ENCODE results near the gene NRM.

The NRM gene

DNA sequence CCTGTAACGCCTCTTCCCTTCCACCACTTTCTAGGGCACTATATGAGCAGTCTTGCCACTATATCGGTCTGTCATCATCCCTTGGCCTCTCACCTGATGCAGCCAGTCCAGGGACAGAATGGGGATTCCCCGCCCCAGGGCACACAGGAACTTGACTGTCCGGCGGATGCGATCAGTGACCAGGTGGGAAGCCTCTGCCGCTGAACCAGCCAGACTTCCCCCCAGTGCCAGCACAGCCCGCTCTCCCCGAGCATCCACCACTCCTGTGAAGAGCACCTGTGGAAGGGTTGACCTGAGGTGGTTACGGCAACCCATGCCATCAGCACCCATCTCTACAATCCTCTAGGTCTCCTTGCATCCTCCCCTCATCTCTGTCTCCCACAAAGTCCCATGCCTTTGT is 12.2 kb upstream of the NRM start:
- no peaks in the 10 kb centered on the region for H3K4me1 ChIP-seq
- H3K27me3 ChIP-seq = no peaks in the 10 kb centered on the region
- no peak for DNase-seq
- H3K4me3 ChIP-seq (ENCODE audit: low read depth, low read length) = no peak overlapping the region
- TF ChIP-seq, protein P1, sequence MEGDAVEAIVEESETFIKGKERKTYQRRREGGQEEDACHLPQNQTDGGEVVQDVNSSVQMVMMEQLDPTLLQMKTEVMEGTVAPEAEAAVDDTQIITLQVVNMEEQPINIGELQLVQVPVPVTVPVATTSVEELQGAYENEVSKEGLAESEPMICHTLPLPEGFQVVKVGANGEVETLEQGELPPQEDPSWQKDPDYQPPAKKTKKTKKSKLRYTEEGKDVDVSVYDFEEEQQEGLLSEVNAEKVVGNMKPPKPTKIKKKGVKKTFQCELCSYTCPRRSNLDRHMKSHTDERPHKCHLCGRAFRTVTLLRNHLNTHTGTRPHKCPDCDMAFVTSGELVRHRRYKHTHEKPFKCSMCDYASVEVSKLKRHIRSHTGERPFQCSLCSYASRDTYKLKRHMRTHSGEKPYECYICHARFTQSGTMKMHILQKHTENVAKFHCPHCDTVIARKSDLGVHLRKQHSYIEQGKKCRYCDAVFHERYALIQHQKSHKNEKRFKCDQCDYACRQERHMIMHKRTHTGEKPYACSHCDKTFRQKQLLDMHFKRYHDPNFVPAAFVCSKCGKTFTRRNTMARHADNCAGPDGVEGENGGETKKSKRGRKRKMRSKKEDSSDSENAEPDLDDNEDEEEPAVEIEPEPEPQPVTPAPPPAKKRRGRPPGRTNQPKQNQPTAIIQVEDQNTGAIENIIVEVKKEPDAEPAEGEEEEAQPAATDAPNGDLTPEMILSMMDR (IDR thresholded peaks at IDR 0.05; ENCODE audit: low read depth, low read length) = no peak
- H3K9me3 ChIP-seq = no peaks in the 10 kb centered on the region
- peaks cover 7% of the 10 kb centered on the region for H3K36me3 ChIP-seq

DNA sequence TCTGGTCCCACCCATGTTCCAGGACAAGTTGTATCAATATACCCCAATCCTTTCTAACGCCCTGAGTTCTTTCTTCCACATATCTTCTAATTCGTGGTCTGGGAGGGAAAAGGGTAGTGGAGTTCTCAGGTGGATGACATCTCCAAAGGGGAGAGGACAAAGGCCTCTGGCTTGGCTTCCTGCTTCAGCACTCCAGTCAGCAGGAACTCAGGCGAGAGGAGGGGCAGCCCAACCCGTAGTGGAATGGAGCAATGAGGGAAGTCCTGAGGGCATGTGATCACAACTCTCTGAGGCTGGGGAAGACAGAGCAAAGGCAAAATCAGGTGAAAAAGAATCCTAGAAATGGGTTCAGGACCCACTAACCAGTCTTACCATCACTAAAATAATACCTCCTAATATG is 9.6 kb upstream of the NRM start:
- H3K4me3 ChIP-seq (ENCODE audit: low read depth, low read length) = no peak overlapping the region
- DNase-seq = no peak
- no peaks in the 10 kb centered on the region for H3K9me3 ChIP-seq
- H3K4me1 ChIP-seq = no peaks in the 10 kb centered on the region
- no peaks in the 10 kb centered on the region for H3K27me3 ChIP-seq
- TF ChIP-seq, protein P1 (IDR thresholded peaks at IDR 0.05; ENCODE audit: low read depth, low read length) = no peak
- H3K36me3 ChIP-seq = peaks cover 4% of the 10 kb centered on the region

DNA sequence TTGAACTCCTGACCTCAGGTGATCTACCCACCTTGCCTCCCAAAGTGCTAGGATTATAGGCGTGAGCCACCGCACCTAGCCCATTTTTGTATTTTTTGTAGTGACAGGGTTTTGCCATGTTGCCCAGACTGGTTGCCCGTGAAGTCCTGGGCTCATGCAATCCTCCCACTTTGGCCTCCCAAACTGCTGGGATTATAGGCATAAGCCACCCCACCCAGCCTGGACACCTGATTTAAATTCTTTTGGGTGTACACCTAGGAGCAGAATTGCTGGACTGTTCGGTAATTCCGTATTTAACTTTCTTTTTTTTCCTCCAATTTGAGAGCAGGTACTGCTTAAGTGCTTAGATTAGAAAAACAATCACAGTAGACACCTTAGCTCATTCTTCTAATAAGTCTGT is 5.6 kb upstream of the NRM start:
- DNase-seq = no peak
- Histone ChIP-seq H3K27me3 (no peaks in the 10 kb centered on the region), H3K36me3 (no peaks in the 10 kb centered on the region), H3K4me3 (ENCODE audit: low read depth, low read length) (no peak overlapping the region), H3K9me3 (no peaks in the 10 kb centered on the region), H3K4me1 (no peaks in the 10 kb centered on the region)
- TF ChIP-seq, protein P1 (IDR thresholded peaks at IDR 0.05; ENCODE audit: low read depth, low read length) = no peak

DNA sequence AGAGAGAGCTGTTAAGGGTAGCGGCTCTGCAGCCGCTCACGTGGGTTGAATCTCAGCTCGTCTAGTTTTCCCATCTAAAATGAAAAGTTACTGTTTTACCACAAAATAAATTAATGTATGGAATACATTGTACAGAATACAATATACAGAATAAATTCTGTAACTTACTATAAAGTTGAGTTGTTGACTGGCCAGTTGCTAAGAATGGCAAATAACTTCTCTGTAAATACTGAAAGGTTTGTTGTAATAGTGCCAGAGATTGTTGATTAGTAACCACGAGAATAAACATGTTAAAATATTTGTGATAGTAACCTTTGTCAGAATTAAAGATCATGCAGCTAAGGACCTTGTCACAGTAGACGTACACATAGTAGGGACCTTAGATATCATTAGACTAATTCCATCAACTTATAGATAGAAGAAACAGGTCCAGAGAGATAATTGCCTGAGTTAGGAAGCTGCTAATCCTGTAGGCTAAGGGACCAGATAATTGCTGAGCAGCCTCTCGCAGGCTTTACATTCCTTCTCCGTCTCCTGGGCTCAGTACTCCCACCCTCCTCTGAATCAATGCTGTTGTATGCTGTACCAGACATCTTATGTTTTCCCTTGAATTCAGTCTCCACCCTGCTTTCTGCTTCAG is 544 bp upstream of the NRM start:
- no peak for DNase-seq
- H3K36me3 ChIP-seq = peaks cover 5% of the 10 kb centered on the region
- TF ChIP-seq, protein P1 (IDR thresholded peaks at IDR 0.05; ENCODE audit: low read depth, low read length) = no peak

DNA sequence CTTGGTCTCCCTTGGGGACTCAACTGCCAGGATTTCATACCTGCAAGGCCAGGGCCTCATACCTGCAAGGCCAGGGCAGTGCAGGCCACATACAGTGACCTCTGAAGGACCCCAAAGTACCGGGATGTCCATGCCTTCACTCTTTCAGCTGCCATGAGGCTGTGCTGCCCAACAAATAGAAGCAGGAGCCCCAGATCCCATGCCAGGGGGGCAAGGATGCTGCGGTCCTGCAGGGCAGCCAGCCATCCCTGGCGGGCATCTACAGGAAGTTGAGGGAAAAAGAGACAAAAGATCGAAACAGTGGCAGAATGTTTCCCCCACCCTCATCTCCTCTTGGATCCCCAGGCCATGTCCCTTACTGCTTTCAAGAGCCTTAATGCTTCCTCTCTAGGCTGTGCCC is 799 bp downstream of the NRM start:
- Histone ChIP-seq H3K4me1 (peaks cover 9% of the 10 kb centered on the region; the same call in 1 of the 2 replicates), H3K36me3 (peaks cover 5% of the 10 kb centered on the region), H3K9me3 (no peaks in the 10 kb centered on the region), H3K4me3 (ENCODE audit: low read depth, low read length) (peak overlapping the region; percentile 95), H3K27me3 (no peaks in the 10 kb centered on the region)
- DNase-seq = no peak
- TF ChIP-seq, protein P1 (IDR thresholded peaks at IDR 0.05; ENCODE audit: low read depth, low read length) = no peak

More for the DNA sequence above, 544 bp upstream of the NRM start:
- no peaks in the 10 kb centered on the region for H3K27me3 ChIP-seq
- no peaks in the 10 kb centered on the region for H3K9me3 ChIP-seq
- peaks cover 5% of the 10 kb centered on the region; the same call in 1 of the 2 replicates for H3K4me1 ChIP-seq
- H3K4me3 ChIP-seq (ENCODE audit: low read depth, low read length) = peak overlapping the region; percentile 95

DNA sequence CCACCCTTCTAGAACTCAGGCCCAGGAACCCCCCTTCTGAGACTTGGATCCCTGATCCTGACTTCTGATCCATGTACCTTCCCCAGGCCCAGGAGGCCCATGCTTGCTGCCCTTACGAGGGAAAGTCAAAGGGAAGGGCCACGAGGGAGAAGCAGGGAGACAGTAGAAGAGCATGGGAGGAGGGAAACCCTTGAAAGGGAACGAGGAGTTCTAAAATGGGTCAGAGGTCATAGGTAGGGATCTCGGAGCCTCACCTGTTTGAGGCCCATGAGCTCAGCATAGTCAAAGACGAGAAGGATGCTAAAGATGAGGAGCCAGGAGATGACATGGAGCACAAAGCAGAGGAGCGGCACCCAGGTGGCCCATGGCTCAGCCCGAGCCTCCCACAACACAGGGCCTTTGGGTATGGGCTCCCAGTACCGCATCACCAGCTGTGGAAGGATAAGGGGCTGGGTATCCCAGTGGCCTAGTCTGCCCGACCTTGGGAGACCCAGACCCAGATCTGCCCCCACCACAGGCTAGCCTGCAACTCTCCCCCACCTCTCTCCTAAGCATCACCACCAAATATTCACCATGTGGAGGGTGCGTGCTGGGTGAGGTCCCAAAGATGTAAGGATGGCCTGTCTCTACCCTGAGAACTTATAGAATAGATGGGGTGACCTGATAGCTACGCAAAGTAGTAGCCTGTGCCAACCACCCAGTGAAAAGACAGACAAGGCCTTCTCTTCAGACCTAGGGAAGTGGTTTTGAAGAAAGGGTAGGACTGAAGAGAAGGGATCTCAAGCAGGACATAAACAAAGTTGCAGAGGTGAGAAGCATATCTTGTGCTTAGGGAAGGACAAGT is 1.5 kb downstream of the NRM start:
- H3K9me3 ChIP-seq = no peaks in the 10 kb centered on the region
- TF ChIP-seq, protein P1 (IDR thresholded peaks at IDR 0.05; ENCODE audit: low read depth, low read length) = no peak
- H3K4me3 ChIP-seq (ENCODE audit: low read depth, low read length) = no peak overlapping the region
- DNase-seq = no peak
- peaks cover 5% of the 10 kb centered on the region for H3K36me3 ChIP-seq
- no peaks in the 10 kb centered on the region for H3K27me3 ChIP-seq
- H3K4me1 ChIP-seq = peaks cover 10% of the 10 kb centered on the region; the same call in 1 of the 2 replicates
